ENCODE results near the gene ATP6V1G1. TPM values are rescaled to one million over a fixed set of nuclear protein-coding genes. Genes with fewer than 3 reads are reported as not detected.

The ATP6V1G1 gene
- total and polyA plus RNA-seq, 2 of the 13 experiments (the other 11 are each of a cell fraction or from before 2014, with no cell fraction given) = 108 to 158 TPM

- ATAC-seq (no peak), DNase-seq (ENCODE audit: low spot score) (no peak), FAIRE-seq (no peak)
- ChIA-PET POLR2A (no interaction called here), CTCF (ENCODE audit: low intra/inter-chr PET ratio, low total read pairs) (no interaction called here)
- in situ Hi-C loops (cut with HindIII; ENCODE audit: extremely low pct_ligation_motif_present, low pct_unique_long_range_greater_than_20kb) = no loop called here
- Histone ChIP-seq H3K27ac (ENCODE audit: extremely low read length, insufficient read depth, low read length) (no peak overlapping the region), H3K9me3 (ENCODE audit: low read length) (peaks cover 11% of the 10 kb centered on the region; the same call in 1 of the 2 replicates), H3K36me3 (replicated peaks in 1 of 2; ENCODE audit: control insufficient read depth in 1 of 2, insufficient read depth in 2 of 2, low read length in 2 of 2) (peaks cover 10 to 22% of the 10 kb centered on the region in 2 experiments; a peak in 3 of 5 replicates), H2AFZ (ENCODE audit: low read length) (no peak overlapping the region), H3K4me2 (ENCODE audit: low read depth, low read length) (no peak overlapping the region), H3K79me2 (ENCODE audit: insufficient read depth, low read length) (no peaks in the 10 kb centered on the region), H4K20me1 (ENCODE audit: insufficient read depth, low read length) (no peaks in the 10 kb centered on the region), H3K4me3 (replicated peaks in 1 of 3; ENCODE audit: insufficient read depth in 1 of 3, low read depth in 2 of 3, low read length in 3 of 3) (no peak overlapping the region), H3K27me3 (ENCODE audit: control insufficient read depth in 1 of 2, insufficient read depth in 2 of 2, low read length in 2 of 2) (no peaks in the 10 kb centered on the region), H3K9ac (ENCODE audit: insufficient read depth, low read depth, low read length) (no peak overlapping the region), H3K4me1 (ENCODE audit: insufficient read depth, low read length) (no peaks in the 10 kb centered on the region)
- 95% methylated on average over 5 of the region's 5 CpGs for WGBS (ENCODE audit: low lambda C conversion rate)
- no TSS peak for BruUV-seq (replicated peaks)
- intact Hi-C loops (cut with micrococcal nuclease; ENCODE audit: unreplicated experiment) = no loop called here
- TF ChIP-seq MLX (CRISPR knock-in tag; IDR thresholded peaks at IDR 0.05) (no peak), HOXA3 (CRISPR knock-in tag; IDR thresholded peaks at IDR 0.05) (no peak), HCFC1 (IDR thresholded peaks at IDR 0.05; ENCODE audit: low read depth, low read length) (no peak), RBM39 (IDR thresholded peaks at IDR 0.05; ENCODE audit: low read depth, low read length, poor library complexity, severe bottlenecking) (no peak), PPARG (CRISPR knock-in tag; conservative IDR thresholded peaks at IDR 0.05) (no peak), ZNF547 (CRISPR knock-in tag; IDR thresholded peaks at IDR 0.05) (no peak), ZNF678 (CRISPR knock-in tag; IDR thresholded peaks at IDR 0.05) (no peak), TP53 (CRISPR knock-in tag; conservative IDR thresholded peaks at IDR 0.05) (no peak), TSC22D2 (CRISPR knock-in tag; IDR thresholded peaks at IDR 0.05; ENCODE audit: borderline replicate concordance) (no peak), ARNT2 (CRISPR knock-in tag; IDR thresholded peaks at IDR 0.05; ENCODE audit: low read depth) (no peak), ZNF7 (CRISPR knock-in tag; IDR thresholded peaks at IDR 0.05) (no peak), GZF1 (CRISPR knock-in tag; IDR thresholded peaks at IDR 0.05) (no peak), ZFP36L2 (CRISPR knock-in tag; IDR thresholded peaks at IDR 0.05) (no peak), ARNT (IDR thresholded peaks at IDR 0.05) (no peak), ZBTB21 (CRISPR knock-in tag; IDR thresholded peaks at IDR 0.05) (no peak)
- TF ChIP-seq, protein P1, sequence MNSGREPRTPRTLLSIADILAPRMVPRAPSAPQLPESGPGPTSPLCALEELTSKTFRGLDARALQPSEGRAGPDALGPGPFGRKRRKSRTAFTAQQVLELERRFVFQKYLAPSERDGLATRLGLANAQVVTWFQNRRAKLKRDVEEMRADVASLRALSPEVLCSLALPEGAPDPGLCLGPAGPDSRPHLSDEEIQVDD (CRISPR knock-in tag; IDR thresholded peaks at IDR 0.05; ENCODE audit: borderline replicate concordance) = no peak
- TF ChIP-seq, protein P2, sequence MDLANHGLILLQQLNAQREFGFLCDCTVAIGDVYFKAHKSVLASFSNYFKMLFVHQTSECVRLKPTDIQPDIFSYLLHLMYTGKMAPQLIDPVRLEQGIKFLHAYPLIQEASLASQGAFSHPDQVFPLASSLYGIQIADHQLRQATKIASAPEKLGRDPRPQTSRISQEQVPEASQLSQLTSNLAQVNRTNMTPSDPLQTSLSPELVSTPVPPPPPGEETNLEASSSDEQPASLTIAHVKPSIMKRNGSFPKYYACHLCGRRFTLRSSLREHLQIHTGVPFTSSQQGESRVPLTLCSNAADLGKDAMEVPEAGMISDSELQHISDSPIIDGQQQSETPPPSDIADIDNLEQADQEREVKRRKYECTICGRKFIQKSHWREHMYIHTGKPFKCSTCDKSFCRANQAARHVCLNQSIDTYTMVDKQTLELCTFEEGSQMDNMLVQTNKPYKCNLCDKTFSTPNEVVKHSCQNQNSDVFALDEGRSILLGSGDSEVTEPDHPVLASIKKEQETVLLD (CRISPR knock-in tag; IDR thresholded peaks at IDR 0.05; ENCODE audit: low read depth) = no peak
- TF ChIP-seq, protein P3, sequence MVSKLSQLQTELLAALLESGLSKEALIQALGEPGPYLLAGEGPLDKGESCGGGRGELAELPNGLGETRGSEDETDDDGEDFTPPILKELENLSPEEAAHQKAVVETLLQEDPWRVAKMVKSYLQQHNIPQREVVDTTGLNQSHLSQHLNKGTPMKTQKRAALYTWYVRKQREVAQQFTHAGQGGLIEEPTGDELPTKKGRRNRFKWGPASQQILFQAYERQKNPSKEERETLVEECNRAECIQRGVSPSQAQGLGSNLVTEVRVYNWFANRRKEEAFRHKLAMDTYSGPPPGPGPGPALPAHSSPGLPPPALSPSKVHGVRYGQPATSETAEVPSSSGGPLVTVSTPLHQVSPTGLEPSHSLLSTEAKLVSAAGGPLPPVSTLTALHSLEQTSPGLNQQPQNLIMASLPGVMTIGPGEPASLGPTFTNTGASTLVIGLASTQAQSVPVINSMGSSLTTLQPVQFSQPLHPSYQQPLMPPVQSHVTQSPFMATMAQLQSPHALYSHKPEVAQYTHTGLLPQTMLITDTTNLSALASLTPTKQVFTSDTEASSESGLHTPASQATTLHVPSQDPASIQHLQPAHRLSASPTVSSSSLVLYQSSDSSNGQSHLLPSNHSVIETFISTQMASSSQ (IDR thresholded peaks at IDR 0.05; ENCODE audit: low read depth) = no peak
- TF ChIP-seq, protein P3 (CRISPR knock-in tag; IDR thresholded peaks at IDR 0.05; ENCODE audit: borderline replicate concordance) = no peak
Measured at GRCh38 chr9:114643896-114644295, 56.3 kb downstream of the ATP6V1G1 start.
